Hematopoietic multipotent progenitor cell treated with erythropoietin and hydrocortisone succinate and interleukin-3 and kit ligand, for 6 days (in vitro differentiated cells): ENCODE data around the gene TXN.
"Not testable (repeated sequence)": the region's sequence is repeated elsewhere in the genome, so short reads cannot be mapped to it uniquely, and the experiment has no call there.

Source experiments
- DNase-seq: peaks from one replicate; pipeline ENCODE4 v3.0.0-alpha.2; 2015

Gene TXN

GRCh38 chr9:110257097-110257841, 962 bp upstream of the TXN start:
- DNase-seq, result peak; percentile 50

- peak; percentile 70 for DNase-seq
Measured at GRCh38 chr9:110255463-110256379, 586 bp downstream of the TXN start.

GRCh38 chr9:110255034-110255462, 1.3 kb downstream of the TXN start:
- DNase-seq, result no peak

- DNase-seq, result no peak
Measured at GRCh38 chr9:110254500-110254899, 1.8 kb downstream of the TXN start.

GRCh38 chr9:110252509-110253139, 3.7 kb downstream of the TXN start:
- DNase-seq, result no peak

GRCh38 chr9:110251770-110252169, 4.5 kb downstream of the TXN start:
- DNase-seq, result not testable (repeated sequence)

GRCh38 chr9:110251212-110251611, 5.1 kb downstream of the TXN start:
- DNase-seq, result no peak

GRCh38 chr9:110249603-110250002, 6.7 kb downstream of the TXN start:
- DNase-seq, result no peak

GRCh38 chr9:110248361-110248760, 7.9 kb downstream of the TXN start:
- no peak for DNase-seq

GRCh38 chr9:110246214-110246613, 10.1 kb downstream of the TXN start:
- no peak for DNase-seq

- DNase-seq, result no peak
Measured at GRCh38 chr9:110244616-110245015, 11.7 kb downstream of the TXN start.

GRCh38 chr9:110241858-110242321, 14.4 kb downstream of the TXN start:
- DNase-seq, result no peak

GRCh38 chr9:110241260-110241857, 14.9 kb downstream of the TXN start:
- no peak for DNase-seq

- DNase-seq, result no peak
Measured at GRCh38 chr9:110240198-110240597, 16.1 kb downstream of the TXN start.

- no peak for DNase-seq
Measured at GRCh38 chr9:110228321-110228720, 28.0 kb downstream of the TXN start.

GRCh38 chr9:110224583-110224982, 31.7 kb downstream of the TXN start:
- DNase-seq, result no peak

- DNase-seq, result no peak
Measured at GRCh38 chr9:110220809-110221208, 35.5 kb downstream of the TXN start.

GRCh38 chr9:110217656-110218099, 38.6 kb downstream of the TXN start:
- peak; percentile 78 for DNase-seq

GRCh38 chr9:110214586-110215355, 41.5 kb downstream of the TXN start:
- DNase-seq, result no peak

GRCh38 chr9:110214090-110214489, 42.2 kb downstream of the TXN start:
- DNase-seq, result no peak

GRCh38 chr9:110213413-110214044, 42.8 kb downstream of the TXN start:
- no peak for DNase-seq

GRCh38 chr9:110208031-110208430, 48.3 kb downstream of the TXN start, which contains the start of gene C9orf152:
C9orf152 (minus strand) TSS chr9:110208159; CDS start chr9:110207579, 580 bp downstream.
- no peak for DNase-seq
